Measurements from ENCODE around the gene ETS1.

ETS1 gene

DNA sequence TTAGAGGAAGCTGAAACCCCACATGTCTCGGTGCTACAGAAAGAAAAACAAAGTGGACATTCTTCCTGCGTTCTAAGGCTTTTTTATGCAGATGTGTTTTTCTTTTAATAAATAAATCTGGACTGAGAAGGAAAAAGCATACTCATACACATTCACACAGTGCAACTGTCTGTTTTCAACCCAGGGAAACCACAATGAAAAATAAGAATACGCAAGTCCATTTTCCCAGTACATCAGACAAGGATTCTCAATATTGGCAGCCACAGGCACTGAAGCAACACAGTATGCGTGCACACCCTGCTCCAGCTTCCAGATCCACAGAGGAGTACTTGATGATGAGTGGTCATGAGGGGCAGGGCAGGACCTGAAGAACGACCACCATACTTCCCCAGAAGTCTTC, 86.9 kb downstream of the ETS1 start:
- peak; percentile 42 for DNase-seq (ENCODE audit: low read depth)

- DNase-seq (ENCODE audit: low read depth), result no peak
Observed at GRCh38 chr11:128499613-128500253, 87.6 kb downstream of the ETS1 start.

DNA sequence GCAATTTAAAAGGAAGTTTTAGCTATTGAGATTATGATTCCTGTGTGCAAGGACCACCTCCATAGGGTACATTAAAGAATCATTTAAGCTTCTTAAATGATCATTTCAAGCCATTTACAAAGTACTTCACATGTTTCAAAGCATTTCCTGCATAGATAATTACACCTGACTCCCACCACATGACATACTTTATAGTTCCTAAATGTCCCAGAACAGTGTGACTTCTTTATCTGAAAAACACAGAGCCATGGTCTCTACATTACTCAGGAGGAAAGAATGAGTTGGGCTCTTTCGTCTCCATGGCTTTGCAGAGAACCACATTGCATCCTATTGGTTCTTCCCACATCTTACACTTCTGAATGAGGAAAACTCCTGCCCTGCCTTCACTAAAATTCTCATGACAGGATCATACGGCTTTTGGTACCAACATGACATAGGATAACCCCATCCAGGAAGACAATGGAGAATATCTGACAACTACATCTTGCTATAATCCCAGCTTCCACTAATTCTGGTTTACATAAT, 88.6 kb downstream of the ETS1 start:
- DNase-seq (ENCODE audit: low read depth), result peak; percentile 39

GRCh38 chr11:128497776-128498095, 89.6 kb downstream of the ETS1 start:
- no peak for DNase-seq (ENCODE audit: low read depth)

DNA sequence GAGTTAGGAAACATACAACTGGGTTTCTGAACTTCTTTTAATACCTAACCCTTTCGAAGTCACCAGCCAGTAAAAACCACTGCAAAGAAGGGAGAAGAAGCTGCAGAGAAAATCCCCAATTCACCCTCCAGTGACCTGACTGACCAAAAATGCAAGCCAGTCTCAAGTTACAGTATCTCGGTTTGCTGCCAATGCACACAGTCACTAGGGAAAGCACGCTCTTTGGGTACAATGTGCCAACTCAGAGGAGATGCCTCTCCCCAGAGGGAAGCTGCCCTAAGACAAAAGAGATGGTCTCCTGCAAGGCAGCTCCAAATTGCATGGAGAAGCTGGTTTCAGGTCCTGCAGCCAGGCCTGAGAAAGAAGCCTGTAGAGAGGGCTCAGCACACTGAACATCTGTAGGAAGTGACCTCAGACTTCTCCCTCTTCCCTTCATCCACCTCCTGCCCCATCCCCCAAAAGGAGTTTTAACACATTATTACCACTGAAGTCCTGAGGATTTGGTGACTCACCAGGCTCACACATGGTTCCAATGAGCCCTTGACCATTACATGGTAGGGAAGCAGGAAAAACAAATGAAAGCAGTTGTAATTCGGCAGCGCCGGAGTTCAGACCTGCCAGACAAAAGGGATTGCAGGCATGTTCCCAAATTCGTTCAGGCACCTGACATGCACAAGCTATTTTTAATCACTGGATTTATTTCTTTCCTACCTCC, 90.1 kb downstream of the ETS1 start:
- peak; percentile 97 for DNase-seq (ENCODE audit: low read depth)

DNA sequence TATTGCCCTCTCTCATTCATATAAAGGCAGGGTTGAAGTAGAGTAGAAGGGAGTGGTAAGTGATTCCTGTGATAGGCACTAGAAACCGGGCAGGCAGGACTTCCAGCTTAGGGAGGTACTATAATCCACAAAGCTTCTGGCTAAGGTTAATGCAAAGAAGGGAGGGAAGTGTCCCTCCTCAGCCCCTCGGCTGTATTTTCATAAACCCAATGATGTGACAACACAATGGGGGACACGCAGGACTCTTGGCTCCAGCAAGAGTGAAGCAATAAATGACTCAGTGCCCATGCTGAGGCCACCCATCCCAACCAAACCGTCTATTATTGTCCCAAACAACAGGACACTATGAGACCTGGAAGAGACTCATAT, 90.7 kb downstream of the ETS1 start:
- no peak for DNase-seq (ENCODE audit: low read depth)

- DNase-seq (ENCODE audit: low read depth), result no peak
Observed at GRCh38 chr11:128496249-128496648, 91.1 kb downstream of the ETS1 start.

DNA sequence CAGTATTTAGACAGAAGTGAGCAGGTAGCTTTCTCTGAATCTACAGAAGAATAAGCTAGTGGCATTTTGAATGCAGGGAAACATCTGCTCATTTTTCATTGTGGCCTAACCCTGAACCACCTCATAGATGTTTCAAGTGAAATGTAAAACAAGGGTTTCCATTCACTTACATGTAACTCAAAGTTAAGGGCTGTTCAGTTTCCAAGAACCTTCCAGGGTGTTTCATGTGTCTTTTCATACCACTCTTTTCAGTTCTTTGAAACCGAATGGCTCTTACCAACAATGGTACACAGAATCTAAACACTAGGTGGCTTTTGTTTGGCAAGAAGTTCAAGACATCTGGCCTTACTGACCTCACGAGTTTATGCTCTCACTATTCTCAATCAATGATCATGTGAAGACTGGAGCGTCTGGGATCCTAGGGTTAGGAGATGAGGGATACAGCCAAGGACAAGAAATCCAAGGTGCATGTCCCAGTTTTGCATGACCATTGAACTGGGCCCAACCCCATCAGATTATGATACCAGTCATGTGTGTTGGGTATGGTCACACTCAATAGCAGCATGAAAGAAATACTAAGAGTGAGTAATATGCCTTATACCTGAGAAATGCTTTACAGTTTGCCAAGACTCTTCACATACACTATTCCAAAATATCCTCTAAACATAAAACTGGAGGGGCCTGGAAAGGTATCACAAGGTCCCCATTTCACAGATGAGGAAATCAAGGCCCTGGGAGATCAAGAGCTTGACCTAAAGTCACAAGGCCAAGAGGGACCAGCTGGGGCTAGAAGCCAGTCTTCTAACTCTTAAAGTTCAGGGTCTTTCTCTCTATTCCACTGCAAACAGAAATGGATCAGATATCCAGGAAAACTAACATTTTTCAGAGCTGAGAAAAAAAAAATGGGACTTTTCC, 92.7 kb downstream of the ETS1 start:
- no peak for DNase-seq (ENCODE audit: low read depth)

DNA sequence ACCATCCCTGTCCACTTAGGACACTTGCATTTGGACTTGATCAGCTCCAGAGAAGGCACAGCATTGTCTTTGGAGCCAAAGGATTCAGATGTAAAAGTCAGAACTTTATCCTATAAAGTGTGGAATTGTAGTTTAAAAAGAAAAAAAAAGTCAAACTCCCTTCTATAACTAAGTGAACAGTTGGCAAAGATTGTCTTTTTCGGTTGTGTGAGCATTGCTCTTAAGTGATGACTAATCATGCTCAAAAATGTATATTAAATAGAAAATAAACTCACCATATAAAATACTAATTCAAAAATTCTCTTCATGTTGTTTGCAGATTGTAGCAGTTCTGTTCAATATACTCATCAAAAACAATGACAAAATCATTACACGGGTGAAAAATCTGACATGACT, 93.8 kb downstream of the ETS1 start:
- no peak for DNase-seq (ENCODE audit: low read depth)

DNA sequence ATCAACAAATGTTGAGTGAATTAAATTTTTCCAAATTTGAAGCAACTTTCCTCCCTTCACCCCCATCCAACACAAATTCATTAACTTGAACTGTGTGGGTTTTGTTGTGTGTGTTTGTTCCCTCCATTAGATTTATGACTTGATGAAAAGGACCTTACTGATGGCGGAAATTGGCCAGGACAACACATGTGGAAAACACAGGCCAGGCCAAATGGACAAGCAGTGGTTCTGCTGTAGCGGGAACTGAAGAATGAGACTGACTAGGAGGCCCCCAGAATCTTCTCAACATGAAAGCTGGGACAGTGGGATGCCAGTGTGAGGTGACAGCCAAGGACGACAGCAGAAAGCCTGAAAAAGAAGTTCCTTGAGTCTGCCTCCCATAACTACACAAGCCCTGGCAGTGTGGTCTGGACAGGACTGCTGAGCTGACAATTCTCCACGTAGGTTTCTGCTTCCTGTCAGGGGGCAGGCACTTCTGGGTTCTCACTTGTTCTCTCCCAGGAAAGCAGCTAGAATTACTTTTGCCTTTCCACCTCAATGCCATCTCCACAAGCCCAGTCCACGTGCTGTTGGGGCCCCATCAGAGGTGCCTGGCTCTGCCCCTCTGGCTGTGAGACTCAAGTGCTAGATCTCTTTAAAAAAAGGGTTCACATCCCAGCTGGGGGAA, 94.3 kb downstream of the ETS1 start:
- no peak for DNase-seq (ENCODE audit: low read depth)

DNA sequence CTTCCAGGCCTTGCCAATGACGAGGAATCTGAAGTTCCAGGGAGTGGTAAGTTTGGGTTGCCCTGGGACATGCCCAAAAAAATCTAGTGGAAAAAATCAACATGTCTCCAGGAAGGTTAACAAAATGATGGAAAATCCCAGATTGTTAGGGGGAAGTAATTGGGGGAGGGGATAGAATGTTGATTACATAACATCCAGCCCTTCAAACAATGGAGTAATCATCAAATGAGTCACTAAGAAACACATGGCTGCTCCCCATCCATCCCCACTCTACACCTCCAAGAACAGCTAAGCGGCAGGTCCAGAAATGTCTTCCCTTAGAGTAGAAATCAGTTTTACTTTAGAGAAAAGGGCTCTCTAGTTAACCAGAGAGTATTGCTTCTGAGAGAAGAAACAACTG, 94.9 kb downstream of the ETS1 start:
- DNase-seq (ENCODE audit: low read depth), result no peak

DNA sequence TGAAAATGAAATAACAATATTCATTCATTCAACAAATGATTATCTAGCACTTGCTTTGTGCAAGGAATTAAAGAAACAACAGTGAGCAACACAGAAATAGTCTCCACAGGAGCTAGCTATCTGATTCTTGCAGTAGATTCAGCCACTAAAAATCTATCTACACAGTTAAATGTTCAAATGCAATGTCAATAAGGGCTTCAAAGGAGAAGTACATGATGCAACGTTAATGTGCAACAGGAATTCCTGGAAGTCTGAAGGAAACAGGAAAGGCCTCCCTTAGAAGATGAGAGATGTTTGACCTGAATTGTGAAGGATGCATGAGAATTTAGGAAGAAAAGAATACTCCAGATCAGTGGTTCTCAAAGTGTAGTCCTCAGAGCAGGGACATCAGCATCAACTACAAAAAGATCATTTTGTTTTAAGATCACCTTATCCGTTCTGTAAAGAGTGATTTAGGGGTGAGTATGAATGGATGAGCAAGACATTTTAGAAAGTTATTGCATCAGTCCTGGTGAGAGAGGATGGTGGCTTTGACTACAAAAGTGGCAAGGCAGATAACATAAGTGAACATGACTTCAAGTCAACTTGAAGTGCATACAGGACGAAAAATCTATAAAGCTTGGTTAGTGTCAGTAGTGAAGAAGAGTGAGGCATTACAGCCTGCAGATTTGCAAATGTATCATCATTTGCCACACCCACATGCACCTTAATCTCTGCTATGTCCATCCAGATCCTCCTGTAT, 96.0 kb downstream of the ETS1 start:
- DNase-seq (ENCODE audit: low read depth), result no peak

GRCh38 chr11:128490092-128490491, 97.3 kb downstream of the ETS1 start:
- no peak for DNase-seq (ENCODE audit: low read depth)

- DNase-seq (ENCODE audit: low read depth), result peak; percentile 90
Observed at GRCh38 chr11:128488471-128488870, 98.9 kb downstream of the ETS1 start.

DNA sequence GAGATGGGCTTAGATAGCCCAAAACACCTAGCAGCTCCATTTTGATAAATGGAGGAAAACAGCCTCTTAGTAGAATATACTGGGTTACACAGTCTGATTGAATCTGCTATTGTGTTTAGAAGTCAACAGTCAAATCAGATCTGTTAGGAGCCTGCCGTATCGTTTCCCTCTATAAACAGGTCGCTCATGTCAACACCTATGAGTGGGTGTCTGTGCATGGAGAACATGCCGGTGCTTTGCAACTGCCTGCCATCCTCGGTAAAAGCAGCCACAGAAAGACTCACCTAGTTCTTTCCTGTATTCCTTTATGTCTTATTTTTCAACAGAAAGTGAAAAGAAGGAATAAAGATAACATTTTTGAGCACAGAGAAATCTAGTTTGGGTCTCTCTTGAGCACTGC, 99.4 kb downstream of the ETS1 start:
- DNase-seq (ENCODE audit: low read depth), result no peak

DNA sequence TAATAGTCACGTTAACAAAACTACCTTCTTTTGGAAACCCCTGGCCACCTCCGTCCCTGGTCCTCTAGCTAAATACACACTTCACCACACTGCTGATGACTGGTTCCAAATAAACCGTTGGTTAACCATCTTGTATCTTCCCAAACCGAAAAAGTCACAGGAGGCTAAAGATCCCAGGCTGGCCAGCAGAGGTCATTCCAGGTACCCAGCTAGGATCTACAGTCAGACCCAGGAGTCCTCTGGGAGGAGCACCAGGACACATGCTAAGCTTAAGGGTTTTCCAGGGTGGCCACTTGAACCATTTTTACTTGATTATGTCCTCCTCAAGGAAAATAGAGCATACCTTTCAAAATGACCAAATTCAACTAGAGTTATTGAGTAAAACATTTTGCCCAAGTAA, 103.2 kb downstream of the ETS1 start:
- no peak for DNase-seq (ENCODE audit: low read depth)

DNA sequence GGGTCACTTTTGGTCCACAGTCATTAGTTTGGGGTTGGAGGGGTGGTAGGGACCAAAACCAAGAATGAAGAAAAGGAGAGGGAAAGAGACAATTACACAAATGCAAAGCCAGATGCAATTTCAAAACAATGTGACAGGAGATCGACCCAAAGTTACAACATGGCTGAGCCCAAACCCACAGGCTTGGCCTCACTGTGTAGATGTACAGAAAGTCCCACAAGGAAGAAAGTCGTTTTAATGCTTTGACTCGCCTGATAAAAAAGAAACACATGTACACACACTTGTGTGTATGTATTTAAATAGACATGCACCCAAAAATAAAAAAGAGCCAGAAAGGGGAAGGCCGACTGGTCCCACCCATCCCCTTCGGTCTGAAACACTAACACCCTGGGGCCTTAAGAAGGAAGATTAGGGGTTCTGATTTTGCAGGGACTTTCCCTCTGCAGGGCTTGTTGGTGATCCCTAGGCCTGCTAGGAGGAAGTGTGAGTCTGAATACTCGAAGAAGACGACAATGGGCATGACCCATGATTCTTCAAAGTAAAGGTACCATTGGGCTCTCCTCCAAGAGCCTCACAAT, 104.1 kb downstream of the ETS1 start:
- DNase-seq (ENCODE audit: low read depth), result peak; percentile 62

- DNase-seq (ENCODE audit: low read depth), result peak; percentile 97
Observed at GRCh38 chr11:128482512-128483191, 104.7 kb downstream of the ETS1 start.

DNA sequence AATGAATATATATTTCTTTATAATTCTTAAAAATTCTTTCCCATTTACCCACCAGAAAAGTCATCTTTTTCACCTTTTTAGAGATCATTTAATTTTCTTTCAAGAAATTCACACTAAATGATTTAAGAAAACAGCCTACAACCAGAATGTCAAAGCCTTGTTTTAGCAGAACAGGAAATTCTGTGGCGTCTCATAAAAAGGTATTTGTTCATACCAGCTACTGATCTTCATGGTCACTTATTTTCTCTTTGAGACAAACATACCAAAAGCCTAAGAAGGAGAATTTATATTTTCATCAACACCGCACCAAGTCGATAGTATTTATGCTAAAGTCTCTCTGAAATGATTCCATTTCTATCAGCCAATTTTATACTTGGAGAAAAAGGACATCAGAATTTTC, 105.3 kb downstream of the ETS1 start:
- no peak for DNase-seq (ENCODE audit: low read depth)

GRCh38 chr11:128481135-128481534, 106.2 kb downstream of the ETS1 start:
- peak; percentile 92 for DNase-seq (ENCODE audit: low read depth)

GRCh38 chr11:128480665-128481064, 106.7 kb downstream of the ETS1 start:
- no peak for DNase-seq (ENCODE audit: low read depth)
